ENCODE measurements around the gene AURKAIP1. TPM values are rescaled to one million over a fixed set of nuclear protein-coding genes. Genes with fewer than 3 reads are reported as not detected.
A peak's percentile ranks its signal among the peaks of the same experiment; 100 is the strongest.

AURKAIP1 gene
- total and polyA plus RNA-seq, 2 of the 13 experiments (the other 11 are each of a cell fraction or from before 2014, with no cell fraction given): 69.5 to 175 TPM

GRCh38 chr1:1406821-1407635, 32.0 kb upstream of the AURKAIP1 start, which contains the start of gene MRPL20 (continued):
- TF ChIP-seq ZBTB2 (CRISPR knock-in tag; IDR thresholded peaks at IDR 0.05; ENCODE audit: low read depth) (peak; percentile 90), NFE2L2 (IDR thresholded peaks at IDR 0.05; ENCODE audit: low read length) (no peak), ZNF839 (CRISPR knock-in tag; IDR thresholded peaks at IDR 0.05; ENCODE audit: borderline replicate concordance) (peak; percentile 82; the same call in 1 of the 2 replicates), ZFP62 (CRISPR knock-in tag; IDR thresholded peaks at IDR 0.05) (no peak), SAFB2 (CRISPR knock-in tag; IDR thresholded peaks at IDR 0.05; ENCODE audit: borderline replicate concordance, low read depth) (peak; percentile 90), TARDBP (CRISPR knock-in tag; IDR thresholded peaks at IDR 0.05) (peak; percentile 87), HDAC2 (CRISPR knock-in tag; IDR thresholded peaks at IDR 0.05) (peak; percentile 72), PCBP2 (optimal IDR thresholded peaks at IDR 0.05; ENCODE audit: low read depth, low read length, poor library complexity, severe bottlenecking) (no peak), CCDC6 (CRISPR knock-in tag; IDR thresholded peaks at IDR 0.05) (peak; percentile 29; the same call in 1 of the 2 replicates), ZFP36L2 (CRISPR knock-in tag; IDR thresholded peaks at IDR 0.05) (peak; percentile 76; the same call in 1 of the 2 replicates), ZNF234 (CRISPR knock-in tag; conservative IDR thresholded peaks at IDR 0.05) (peak; percentile 85; the same call in 1 of the 2 replicates), NR3C1 (CRISPR knock-in tag; IDR thresholded peaks at IDR 0.05) (no peak), ZNF180 (CRISPR knock-in tag; IDR thresholded peaks at IDR 0.05; ENCODE audit: borderline replicate concordance, low read depth) (no peak), TRIM22 (IDR thresholded peaks at IDR 0.05) (no peak), ZNF367 (CRISPR knock-in tag; IDR thresholded peaks at IDR 0.05; ENCODE audit: borderline replicate concordance) (no peak; the same call in 1 of the 2 replicates), ARID4A (CRISPR knock-in tag; IDR thresholded peaks at IDR 0.05; ENCODE audit: borderline replicate concordance) (peak; percentile 95), SCMH1 (CRISPR knock-in tag; IDR thresholded peaks at IDR 0.05; ENCODE audit: borderline replicate concordance) (no peak), ZNF713 (CRISPR knock-in tag; IDR thresholded peaks at IDR 0.05) (no peak), HMG20A (CRISPR knock-in tag; IDR thresholded peaks at IDR 0.05; ENCODE audit: borderline replicate concordance) (no peak), SRF (IDR thresholded peaks at IDR 0.05; ENCODE audit: low read depth, low read length) (no peak)
- TF ChIP-seq, protein P1, sequence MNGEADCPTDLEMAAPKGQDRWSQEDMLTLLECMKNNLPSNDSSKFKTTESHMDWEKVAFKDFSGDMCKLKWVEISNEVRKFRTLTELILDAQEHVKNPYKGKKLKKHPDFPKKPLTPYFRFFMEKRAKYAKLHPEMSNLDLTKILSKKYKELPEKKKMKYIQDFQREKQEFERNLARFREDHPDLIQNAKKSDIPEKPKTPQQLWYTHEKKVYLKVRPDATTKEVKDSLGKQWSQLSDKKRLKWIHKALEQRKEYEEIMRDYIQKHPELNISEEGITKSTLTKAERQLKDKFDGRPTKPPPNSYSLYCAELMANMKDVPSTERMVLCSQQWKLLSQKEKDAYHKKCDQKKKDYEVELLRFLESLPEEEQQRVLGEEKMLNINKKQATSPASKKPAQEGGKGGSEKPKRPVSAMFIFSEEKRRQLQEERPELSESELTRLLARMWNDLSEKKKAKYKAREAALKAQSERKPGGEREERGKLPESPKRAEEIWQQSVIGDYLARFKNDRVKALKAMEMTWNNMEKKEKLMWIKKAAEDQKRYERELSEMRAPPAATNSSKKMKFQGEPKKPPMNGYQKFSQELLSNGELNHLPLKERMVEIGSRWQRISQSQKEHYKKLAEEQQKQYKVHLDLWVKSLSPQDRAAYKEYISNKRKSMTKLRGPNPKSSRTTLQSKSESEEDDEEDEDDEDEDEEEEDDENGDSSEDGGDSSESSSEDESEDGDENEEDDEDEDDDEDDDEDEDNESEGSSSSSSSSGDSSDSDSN (CRISPR knock-in tag; IDR thresholded peaks at IDR 0.05): peak; percentile 91
